ENCODE results near the gene ZNF556.
"Not testable (repeated sequence)": the region's sequence is repeated elsewhere in the genome, so short reads cannot be mapped to it uniquely, and the experiment has no call there.

Gene ZNF556

DNA sequence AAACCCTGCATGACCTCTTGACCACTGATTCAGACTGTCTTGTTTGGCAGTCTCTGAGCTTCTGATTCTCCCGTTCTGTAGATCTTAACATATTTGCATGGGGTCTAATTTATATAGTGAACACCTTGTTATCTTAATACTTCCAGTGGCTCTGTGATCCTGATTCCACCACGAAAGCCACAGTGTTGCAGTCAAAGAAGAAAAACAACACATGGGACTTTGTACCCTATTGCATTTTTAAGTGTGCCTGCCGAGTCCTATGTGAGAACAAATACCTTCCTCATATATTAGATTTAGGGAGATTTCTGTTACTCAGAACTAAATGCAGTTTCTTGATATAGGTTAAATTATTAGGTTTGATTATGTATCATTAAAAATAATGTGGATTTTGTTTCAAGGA, 12.3 kb upstream of the ZNF556 start:
- DNase-seq, result no peak

DNA sequence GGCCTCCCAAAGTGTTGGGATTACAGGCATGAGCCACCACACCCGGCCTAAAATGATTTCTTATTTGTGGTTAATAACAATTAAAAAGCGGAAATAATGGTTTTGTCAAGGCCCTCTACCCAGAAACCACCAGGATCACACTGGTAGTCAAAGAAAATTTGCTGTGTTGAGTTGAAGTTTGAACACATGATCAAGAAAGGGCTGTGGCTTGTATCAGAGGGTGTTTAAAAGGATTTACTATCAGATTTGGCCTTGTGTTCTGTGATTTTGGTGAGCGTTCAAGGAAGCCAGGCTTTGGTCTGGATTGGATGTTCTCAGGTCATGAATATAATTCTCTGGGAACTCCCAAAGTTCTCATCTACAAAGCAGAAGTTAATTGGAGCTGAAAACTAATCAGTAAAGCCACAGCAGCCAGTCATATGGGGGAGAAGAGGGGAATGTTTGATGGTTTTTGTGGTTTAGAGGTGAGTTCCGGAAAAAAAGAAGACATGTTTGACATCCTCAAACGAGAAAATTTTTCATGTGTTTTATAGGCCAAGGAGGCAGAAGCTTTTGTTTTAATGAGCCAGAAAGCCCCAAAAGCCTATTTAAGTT, 10.6 kb upstream of the ZNF556 start:
- no peak for DNase-seq

DNA sequence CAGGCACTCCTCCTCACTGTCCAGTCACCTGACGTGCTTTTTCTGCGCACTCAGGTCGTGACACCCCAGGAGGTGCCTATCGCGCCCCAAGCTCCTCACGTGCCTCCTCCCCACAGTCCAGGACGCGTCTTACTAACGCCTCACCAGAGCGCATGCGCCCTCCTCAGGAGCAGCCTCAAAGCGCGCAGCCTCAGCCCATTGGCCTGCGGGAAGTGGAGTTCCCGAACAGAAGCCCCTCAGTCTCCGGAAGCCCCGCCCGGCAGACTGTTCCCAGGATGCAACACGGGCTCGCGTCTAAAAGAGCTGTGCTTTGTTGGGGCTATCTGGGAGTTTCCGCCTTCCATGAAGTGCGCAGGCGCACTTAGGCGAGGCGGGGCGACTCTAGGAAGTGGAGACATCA, 8.3 kb upstream of the ZNF556 start:
- no peak for DNase-seq

DNA sequence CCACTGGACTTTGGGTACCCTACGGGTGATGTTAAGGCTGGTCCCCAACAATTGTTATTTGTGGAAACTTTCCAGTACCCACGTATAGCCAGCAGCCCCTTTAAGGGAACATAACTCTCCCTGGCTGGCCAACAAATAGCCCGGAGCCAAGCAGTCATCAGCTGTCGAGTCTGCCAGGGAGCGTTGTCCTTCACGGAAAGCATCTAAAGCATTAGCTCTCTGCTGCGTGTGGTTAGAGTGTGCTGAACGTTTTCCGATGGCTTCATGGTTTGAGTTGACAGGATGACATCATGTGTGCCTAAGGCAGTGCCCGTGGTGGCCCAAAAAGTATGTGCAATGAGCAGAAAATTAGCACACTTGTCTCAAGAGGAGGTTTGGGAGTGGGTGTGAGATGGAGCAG, 3.3 kb upstream of the ZNF556 start:
- no peak for DNase-seq

DNA sequence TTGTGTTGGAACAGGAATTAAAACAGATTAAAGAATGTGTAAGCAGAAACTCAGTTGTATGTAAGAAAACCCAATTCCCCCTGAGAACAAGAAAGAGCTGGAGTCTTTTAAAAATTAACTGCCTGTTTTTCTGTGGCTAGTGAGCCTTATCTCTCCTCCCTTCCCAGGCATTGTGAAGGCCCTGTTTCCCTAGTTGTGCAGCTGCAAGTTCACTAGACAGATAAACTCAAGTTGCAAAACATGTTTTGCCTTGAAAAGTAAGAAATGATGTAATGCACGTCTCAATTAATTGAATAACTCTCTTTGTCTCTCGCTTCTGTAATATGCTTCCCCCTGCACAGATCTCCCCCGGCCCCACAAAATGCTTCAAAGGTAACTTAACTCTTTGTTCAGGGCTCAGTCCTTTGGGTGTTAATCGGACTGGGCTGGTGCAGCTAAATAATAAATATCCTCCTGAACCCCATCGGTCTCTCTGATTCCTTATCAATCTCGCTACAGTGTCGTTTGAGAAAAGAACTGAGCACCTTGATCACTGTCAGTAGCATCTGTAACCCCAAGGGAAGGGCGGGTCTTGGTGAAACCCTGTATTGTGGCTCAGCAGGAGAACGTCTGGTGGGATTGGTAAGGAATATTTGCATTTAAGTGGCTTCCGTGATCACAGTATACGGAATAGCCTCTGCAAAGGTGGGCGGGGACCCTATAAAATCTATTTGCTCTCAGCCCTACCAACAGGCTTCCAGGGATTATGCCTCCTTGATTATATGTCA, 1.6 kb upstream of the ZNF556 start:
- DNase-seq, result no peak

DNA sequence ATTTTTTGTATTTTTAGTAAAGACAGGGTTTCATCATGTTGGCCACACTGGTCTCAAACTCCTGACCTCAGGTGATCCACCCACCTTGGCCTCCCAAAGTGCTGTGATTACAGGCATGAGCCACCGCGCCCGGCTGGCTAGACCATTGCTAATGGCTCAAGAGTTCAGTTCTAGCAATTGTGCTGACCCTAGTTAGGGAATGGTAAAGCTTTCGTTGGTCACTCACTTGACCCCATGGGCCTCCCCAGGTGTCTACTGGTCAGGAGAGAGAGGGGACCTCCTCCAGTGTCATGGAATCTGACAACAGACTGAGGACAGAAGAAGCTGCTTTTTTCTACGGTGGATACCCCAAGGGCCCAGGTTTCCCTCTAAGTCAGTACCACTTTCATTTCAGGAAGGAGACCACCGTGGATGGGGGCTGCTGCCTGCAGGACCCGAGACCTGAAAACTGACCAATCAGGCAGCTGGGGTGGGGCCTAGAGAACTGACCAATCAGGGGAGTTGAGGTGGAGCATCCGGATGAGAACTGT, 575 bp upstream of the ZNF556 start:
- no peak for DNase-seq

DNA sequence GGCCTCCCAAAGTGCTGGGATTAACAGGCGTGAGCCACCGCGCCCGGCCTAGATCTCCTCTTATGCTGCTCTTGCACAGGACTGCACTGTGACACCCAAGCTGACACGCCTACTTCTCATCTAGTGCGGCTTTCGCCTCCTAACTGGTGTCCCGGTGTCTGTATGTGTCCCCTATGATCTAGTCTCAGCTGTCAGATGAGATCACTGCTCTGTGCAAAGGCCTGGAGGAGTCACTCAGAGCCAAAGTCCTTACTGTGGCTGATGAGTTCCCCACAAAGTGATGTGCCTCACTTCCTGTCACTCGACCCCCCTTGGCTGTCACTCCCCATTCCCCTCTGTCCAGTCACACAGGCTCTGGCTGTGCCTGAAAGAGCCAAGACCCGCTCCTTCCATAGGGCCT, 2.5 kb downstream of the ZNF556 start:
- no peak for DNase-seq

DNA sequence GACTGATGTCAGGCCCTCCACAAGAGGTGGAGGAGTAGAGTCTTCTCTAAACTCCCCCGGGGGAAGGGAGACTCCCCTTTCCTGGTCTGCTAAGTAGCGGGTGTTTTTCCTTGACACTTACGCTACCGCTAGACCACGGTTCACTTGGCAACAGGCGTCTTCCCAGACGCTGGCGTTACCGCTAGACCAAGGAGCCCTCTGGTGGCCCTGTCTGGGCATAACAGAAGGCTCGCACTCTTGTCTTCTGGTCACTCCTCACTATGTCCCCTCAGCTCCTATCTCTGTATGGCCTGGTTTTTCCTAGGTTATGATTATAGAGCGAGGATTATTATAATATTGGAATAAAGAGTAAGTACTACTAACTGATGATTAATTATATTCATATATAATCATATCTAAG, 5.0 kb downstream of the ZNF556 start:
- not testable (repeated sequence) for DNase-seq

DNA sequence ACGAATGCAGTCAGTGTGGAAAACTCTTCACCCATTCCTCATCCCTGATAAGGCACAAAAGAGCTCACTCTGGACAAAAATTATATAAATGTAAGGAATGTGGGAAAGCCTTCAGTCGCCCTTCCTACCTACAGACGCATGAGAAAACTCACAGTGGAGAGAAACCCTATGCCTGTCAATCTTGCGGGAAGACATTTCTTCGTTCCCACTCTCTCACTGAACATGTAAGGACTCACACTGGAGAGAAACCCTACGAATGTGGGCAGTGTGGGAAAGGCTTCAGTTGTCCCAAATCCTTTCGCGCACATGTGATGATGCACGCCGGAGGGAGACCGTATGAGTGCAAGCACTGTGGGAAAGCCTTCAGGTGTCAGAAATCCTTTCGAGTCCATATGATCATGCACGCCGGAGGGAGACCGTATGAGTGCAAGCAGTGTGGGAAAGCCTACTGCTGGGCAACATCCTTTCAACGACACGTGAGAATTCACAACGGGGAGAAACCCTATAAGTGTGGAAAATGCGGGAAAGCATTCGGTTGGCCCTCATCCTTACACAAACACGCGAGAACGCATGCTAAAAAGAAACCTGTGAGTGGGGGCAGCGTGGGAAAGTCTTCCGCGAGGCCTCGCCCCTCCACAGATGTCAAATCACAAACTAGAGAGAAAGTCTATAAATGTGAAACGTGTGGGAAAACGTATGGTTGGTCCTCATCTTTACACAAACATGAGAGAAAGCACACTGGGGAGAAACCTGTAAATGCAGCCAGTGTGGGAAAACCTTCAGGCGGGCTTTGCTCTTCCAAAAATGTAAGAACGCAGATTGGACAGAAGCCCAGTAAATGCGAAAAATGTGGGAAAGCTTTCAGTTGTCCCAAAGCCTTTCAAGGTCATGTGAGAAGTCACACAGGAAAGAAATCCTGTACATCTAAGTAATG, 10.5 kb downstream of the ZNF556 start:
- no peak for DNase-seq

DNA sequence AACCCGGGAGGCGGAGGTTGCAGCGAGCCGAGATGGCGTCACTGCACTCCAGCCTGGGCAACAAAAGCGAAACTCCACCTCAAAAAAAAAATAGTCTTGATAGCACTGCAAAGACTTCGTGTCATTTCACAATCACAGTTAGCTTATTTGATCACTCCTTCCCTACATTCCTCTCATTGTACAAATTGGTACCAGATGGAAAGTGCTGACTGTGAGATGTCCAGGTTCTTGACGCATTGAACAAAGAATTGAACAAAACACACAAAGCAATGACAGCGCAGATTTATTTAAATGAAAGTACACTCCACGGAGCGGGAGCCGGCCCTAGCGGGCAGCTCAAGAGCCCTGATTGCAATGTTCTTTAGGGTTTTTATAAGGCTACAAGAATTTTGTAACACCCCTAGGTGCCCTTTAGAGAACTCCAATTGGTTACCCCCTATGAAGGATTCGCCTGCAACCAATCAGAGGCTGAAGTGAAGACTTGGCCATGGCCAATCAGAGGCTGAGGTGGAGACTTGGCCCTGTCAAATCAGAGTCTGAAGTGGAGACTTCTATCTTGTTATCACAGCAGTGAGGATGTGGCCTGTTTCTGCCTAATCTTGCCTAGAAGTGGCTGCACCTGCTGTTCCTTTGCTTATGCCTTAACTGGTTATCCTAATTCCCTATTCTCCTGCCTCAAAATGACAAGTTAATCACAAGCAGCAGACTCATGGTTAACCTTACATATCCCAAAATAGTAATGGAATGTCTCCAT, 16.7 kb downstream of the ZNF556 start:
- no peak for DNase-seq

DNA sequence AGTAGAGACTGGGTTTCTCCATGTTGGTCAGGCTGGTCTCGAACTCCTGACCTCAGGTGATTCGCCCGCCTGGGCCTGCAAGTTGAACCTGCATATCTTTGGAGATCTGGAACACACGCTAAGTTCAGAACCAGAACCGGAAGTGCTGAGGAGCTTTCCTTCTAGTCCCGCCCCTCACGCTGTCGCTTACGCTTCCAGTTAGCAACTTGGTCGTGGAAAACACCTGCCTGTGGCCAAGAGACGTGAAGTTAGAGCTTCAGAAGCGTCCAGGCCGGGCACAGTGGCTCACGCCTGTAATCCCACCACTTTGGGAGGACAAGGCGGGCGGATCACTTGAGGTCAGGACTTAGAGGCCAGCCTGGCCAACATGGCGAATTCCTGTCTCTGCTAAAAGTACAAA, 18.6 kb downstream of the ZNF556 start:
- no peak for DNase-seq

DNA sequence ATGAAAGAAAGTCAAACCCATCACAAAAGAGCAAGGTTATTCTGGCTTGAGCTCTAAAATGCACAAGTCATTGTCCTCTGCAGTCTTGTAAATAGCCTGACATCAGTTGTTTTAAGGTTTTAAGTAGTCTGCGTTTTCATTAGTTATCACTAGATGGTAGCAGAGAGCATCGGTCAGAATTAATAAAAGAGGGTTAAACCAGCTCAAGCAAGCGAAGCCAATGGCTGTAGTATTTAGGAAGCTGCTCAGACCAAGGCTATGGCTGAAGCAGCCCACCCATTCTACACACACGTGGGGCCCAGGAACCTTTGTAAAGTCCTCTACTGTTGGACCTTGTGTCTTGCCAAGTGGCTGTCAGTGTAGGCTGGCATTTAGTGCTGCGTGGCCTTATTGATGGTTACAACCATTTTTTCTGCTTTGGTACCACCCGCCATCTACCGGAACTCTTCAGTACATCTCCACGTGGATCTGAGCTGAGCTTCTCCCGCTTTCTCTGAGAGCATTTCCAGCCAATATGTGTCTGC, 20.3 kb downstream of the ZNF556 start:
- DNase-seq, result peak; percentile 85

DNA sequence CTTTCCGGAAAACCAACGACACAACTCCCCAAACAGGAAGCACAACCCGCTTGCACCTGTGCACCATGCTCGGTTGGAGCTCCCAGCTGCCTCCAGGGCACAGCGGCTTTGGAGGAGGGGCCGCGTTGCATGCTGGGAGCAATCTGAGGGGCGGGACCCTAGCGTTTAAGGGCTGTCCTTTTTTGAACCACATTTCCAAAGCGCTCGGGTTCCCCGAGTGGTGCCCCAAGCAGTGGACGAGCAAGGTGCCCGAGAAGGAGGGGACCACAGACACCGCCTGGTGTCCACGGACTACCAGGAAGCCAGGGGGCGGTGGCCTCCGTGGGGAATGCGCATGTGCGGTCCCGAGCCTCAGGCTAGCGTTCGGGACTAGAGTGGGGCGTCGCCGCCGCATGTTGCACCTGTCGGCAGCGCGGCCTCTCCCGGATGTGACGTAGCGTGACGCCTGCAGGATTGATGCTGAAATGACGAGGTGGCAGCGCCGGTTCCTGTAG, 21.6 kb downstream of the ZNF556 start:
- no peak for DNase-seq

DNA sequence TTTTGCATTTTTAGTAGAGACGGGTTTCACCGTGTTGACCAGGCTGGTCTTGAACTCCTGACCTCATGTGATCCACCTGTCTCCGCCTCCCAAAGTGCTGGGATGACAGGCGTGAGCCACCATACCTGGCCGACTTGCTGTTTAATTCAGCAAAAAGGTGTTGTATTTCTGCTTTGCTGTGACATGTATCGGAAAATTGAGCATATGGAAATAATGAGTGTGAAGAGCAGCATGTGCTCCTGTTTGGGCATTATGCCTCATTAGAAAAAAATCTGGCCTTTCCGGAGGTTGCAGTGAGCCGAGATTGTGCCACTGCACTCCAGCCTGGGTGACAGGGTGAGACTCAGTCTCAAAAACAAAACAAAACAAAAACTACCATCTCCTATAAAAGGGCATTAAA, 23.4 kb downstream of the ZNF556 start:
- not testable (repeated sequence) for DNase-seq

DNA sequence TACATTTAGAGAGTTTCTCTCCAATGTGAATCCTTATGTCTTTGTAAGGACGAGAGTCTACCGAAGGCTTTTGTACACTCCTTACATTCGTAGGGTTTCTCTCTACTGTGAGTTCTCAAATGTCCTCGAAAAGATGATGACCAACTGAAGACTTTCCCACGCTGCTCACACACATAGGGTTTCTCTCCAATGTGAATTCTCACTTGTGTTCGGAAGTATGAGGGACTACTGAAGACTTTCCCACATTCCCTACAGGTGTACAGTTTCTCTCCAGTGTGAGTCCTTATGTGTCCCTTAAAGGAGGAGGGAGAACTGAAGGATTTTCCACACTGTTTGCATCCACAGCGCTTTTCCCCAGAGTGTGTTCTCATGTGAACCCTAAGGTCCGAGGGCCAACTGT, 29.6 kb downstream of the ZNF556 start:
- DNase-seq, result no peak

DNA sequence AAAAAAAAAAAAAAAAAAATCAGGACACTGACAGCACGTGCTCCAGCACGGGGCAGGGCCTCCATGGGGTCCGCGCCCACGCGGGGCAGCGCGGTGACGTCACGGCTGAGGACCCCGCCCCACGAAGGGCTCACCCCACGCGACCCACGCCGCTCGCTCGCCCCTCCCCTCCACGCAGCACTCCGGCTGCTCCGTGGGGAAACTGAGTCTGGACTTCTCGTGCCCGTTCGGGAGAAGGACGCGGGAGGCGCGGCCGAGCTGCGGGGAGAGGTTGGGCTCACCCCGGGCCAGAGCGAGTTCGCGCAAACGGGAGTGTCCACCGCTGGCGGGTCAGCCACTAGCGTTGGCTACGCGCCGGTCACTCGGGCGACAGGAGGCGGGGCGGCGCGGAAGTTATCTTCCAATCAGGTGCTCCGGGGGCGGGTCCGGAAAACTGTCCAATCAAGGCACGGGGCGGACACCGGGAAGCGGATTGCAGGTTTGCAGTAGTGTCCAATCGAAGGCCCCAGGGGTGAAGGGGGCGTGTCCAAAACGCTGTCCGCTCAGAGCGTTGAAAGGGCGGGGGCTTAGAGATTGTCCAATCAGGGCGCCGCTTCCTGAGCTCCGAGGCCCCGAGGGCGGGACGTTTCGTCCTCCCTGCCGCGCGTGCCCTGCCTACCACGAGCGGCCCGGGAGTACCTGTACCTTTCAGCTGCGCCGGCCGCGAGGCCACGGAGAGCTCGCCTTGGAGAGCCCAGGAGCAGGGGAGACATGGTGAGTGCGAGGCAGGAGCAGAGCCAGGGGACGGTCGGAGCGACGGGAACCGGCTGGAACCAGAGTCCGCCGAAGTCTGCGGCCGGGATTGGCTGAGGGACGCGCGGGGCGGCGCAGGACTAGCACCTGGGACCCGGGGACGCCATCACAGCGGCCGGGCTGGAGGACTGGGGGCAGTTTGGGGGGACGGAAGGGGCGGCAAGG, 33.4 kb downstream of the ZNF556 start, which contains the start of gene ZNF57:
TSS of gene ZNF57 (plus strand) at position 633 of the 957 bp plus-strand sequence. CDS start at position 751, 118 bp downstream.
- peak; percentile 99 for DNase-seq

DNA sequence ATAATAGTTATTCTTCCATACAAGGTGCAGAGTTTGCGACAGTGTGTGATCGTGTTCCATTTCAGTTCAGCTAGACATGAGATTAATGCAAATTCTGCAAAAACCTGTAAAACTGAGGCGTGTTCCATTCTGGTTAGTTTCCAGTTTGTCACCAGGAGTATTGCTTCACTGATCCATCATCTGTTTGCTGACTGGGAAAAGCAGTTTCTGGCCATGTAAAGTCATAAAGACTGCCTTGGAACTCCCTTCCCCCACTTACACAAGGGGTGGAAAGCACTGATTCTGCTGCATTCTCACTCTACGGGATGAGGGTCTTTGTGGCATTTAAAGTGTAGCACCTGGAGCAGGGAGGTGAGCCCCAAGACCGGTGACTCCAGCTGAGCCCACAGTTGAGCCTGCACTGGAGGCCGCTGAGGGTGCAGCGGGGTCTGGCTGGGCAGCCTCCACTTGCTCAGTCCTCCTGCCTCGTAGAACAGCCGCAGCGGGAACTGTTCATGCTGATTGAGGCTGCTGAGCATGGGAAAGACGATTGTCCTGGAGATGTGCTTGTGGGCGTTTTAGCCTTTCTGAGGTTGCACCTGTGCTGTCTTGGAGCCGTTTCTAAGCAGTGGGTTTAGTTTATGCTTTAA, 35.6 kb downstream of the ZNF556 start:
- DNase-seq, result no peak

DNA sequence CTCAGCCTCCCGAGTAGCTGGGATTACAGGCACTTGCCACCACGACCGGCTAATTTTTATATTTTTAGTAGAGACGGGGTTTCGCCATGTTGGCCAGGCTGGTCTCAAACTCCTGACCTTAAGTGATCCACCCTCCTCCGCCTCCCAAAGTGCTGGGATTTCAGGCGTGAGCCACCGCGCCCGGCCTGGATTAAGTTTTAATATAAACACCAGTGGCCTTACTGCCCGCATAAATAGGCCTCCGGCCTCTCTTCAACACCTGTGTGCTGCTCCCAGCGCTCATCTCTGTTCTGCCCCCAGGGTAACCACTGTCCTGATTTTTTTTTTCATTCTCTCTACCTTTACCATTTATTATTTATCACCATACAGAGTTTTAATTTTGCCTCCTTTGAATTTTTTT, 36.2 kb downstream of the ZNF556 start:
- not testable (repeated sequence) for DNase-seq

DNA sequence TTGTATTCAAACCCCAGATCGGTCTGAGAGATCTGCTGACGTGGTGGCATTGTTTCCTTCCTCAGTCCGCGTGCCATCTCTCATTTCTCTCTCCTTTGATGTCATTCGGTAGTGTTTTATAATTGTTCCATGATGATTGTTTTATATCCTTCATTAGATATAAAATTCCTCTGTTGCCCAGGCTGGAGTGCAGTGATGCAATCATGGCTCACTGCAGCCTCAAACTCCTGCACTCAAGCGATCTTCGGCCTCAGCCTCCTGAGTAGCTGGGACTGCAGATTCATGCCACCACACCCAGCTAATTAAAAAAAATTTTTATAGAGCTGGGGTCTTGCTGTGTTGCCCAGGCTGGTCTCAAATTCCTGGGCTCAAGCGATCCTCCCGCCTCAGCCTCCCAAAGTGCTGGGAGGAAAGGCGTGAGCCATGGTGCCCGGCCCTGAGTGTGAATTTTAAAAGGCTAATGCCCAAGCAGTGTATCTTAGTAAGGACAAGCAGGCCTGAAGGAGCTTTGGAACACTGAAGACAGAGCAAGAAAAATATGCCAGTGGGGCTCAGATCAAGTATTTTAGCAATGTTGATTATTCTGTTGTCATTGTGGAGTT, 38.9 kb downstream of the ZNF556 start:
- no peak for DNase-seq

DNA sequence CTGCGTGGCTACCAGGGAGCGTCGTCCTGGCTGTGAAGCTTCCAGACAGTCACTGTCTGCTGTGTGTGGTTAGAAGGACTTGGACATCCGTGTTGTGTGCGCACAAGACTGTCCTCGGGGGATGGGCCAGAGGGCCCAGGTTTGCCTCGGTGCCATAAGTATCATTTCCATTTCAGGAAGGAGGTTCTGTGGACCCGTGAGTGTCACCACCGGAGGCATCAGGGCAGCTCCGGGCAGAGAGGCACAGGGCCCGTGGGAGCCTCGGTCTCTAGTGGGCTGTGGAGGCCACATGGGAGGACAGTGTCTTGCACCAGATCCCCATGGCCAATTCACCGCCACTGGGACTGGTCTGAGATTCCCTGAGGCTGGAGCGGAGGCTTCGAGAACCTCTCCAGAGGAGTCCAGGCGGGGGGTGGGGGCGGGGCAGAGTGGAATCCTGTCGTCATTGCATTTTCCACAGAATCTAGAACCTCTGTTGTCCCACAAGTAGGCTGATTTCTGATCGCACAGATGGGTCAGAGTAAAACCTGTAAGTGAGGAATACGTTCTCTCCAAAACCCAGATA, 39.6 kb downstream of the ZNF556 start:
- DNase-seq, result no peak

Data from midbrain (tissue), 1 donor.